A673 (cell line): ENCODE measurements around the gene CHKA.

ENCODE experiments used
- CTCF ChIP-seq: fragments of 300-800, 200-600 bp; sonication (generic); conservative IDR thresholded peaks from 2 replicates; pipeline ENCODE4 v1.5.1; 2017; ENCODE audit warnings: low read depth, mild to moderate bottlenecking, antibody characterized with exemption, low read length, moderate library complexity, mixed read lengths
- EZH2 ChIP-seq: fragments of 200-600 bp; sonication (generic); IDR thresholded peaks from 2 replicates; pipeline ENCODE4 v1.6.1; 2017; ENCODE audit warnings: borderline replicate concordance, low read depth, mild to moderate bottlenecking, mixed read lengths, antibody characterized with exemption, low read length; ENCODE audit not compliant: poor library complexity, severe bottlenecking

GRCh38 chr11:68090287-68090686 is 30.9 kb downstream of the CHKA start:
- no peak for TF ChIP-seq CTCF
- TF ChIP-seq EZH2: no peak
